SK-N-SH (cell line): Measurements from ENCODE around the gene CYP1B1. TPM values are rescaled to one million over a fixed set of nuclear protein-coding genes. Genes with fewer than 3 reads are reported as not detected.
A peak's percentile ranks its signal among the peaks of the same experiment; 100 is the strongest.

Experiments
- CTCF ChIA-PET: fragments of 300-600, 350-600 bp; formaldehyde crosslinking; extraction: SDS; loops from one replicate; lab custom pipeline; 2021; lab: Yijun Ruan, JAX
- POLR2A ChIA-PET: fragments of 350-600 bp; sonication (Branson Sonifier 250); formaldehyde crosslinking; extraction: SDS; loops from one replicate; lab custom pipeline; 2020; ENCODE audit warnings: antibody characterized with exemption, inconsistent platforms; lab: Yijun Ruan, JAX
- DNase-seq: peaks from one replicate; pipeline ENCODE4 v3.0.0; 2012
- H2AFZ ChIP-seq: fragments of 200-600 bp; sonication (generic); 2 replicates; pipeline ENCODE4 v1.8.1; 2016; ENCODE audit warnings: antibody characterized with exemption, mild to moderate bottlenecking, low read depth
- H3F3A ChIP-seq: fragments of 200-600 bp; sonication (generic); replicated peaks from 2 replicates; pipeline ENCODE3; 2016; ENCODE audit warnings: antibody characterized with exemption, mild to moderate bottlenecking; ENCODE audit not compliant: insufficient read depth
- H3K27ac ChIP-seq, 2 experiments: fragments of 200-500 bp in 1 of 2; fragments of 200-600 bp in 1 of 2; sonication (Bioruptor generic) in 1 of 2; sonication (generic), shearing (Covaris generic) in 1 of 2; 2 replicates each; pipeline versions ENCODE4 v1.5.1 to v1.6.1; 2014 to 2016; ENCODE audit warnings: low read depth in 2 of 2, inconsistent platforms in 1 of 2, low read length in 1 of 2, mild to moderate bottlenecking in 1 of 2, mixed read lengths in 1 of 2
- H3K27me3 ChIP-seq: fragments of 200-600 bp; sonication (generic), shearing (Covaris generic); 2 replicates; pipeline ENCODE4 v1.6.1; 2016; ENCODE audit warnings: mixed run types; ENCODE audit not compliant: insufficient read depth
- H3K36me3 ChIP-seq, 2 experiments: fragments of 200-500 bp in 1 of 2; fragments of 200-600 bp in 1 of 2; sonication (Bioruptor generic) in 1 of 2; sonication (generic) in 1 of 2; replicated peaks in 1 of 2; 2 replicates each; pipeline versions ENCODE3 to v1.5.1; 2014 to 2016; ENCODE audit warnings: low read length in 1 of 2, mild to moderate bottlenecking in 1 of 2; ENCODE audit not compliant: insufficient read depth in 2 of 2, control insufficient read depth in 1 of 2
- H3K4me1 ChIP-seq, 2 experiments: fragments of 200-500 bp in 1 of 2; fragments of 200-600 bp in 1 of 2; sonication (Bioruptor generic) in 1 of 2; sonication (generic), shearing (Covaris generic) in 1 of 2; 2 replicates each; pipeline versions ENCODE4 v1.5.1 to v1.6.1; 2014 to 2016; ENCODE audit warnings: low read depth in 1 of 2, low read length in 1 of 2, mixed run types in 1 of 2; ENCODE audit not compliant: insufficient read depth in 2 of 2, control insufficient read depth in 1 of 2
- H3K4me2 ChIP-seq: fragments of 200-600 bp; sonication (generic), shearing (Covaris generic); 2 replicates; pipeline ENCODE4 v1.6.1; 2017; ENCODE audit warnings: mixed run types
- H3K4me3 ChIP-seq, 2 experiments: fragments of 200-500 bp in 1 of 2; fragments of 200-600 bp in 1 of 2; sonication (Bioruptor generic) in 1 of 2; sonication (generic), shearing (Covaris generic) in 1 of 2; 2 replicates each; pipeline versions ENCODE4 v1.5.1 to v1.8.1; 2014 to 2016; ENCODE audit warnings: low read depth in 2 of 2, inconsistent platforms in 1 of 2, low read length in 1 of 2, mild to moderate bottlenecking in 1 of 2, mixed read lengths in 1 of 2, moderate library complexity in 1 of 2
- H3K79me2 ChIP-seq: fragments of 200-600 bp; sonication (generic); 2 replicates; pipeline ENCODE4 v1.8.1; 2017; ENCODE audit warnings: mild to moderate bottlenecking; ENCODE audit not compliant: insufficient read depth
- H3K9ac ChIP-seq: fragments of 200-600 bp; sonication (generic); 2 replicates; pipeline ENCODE4 v1.6.1; 2017; ENCODE audit warnings: mixed run types
- H3K9me2 ChIP-seq: fragments of 200-600 bp; sonication (generic); 2 replicates; pipeline ENCODE4 v1.6.1; 2017; ENCODE audit warnings: mixed run types
- H3K9me3 ChIP-seq: fragments of 200-600 bp; sonication (generic); 2 replicates; pipeline ENCODE4 v1.6.1; 2017; ENCODE audit warnings: mixed run types, mild to moderate bottlenecking, moderate library complexity
- H4K20me1 ChIP-seq: fragments of 200-600 bp; sonication (generic); 2 replicates; pipeline ENCODE4 v1.6.1; 2017; ENCODE audit warnings: mild to moderate bottlenecking, mixed run types; ENCODE audit not compliant: insufficient read depth
- CHD2 ChIP-seq: fragments of 150-350 bp; IDR thresholded peaks from 2 replicates; pipeline ENCODE4 v1.6.1; 2018; ENCODE audit warnings: low read length; ENCODE audit not compliant: partially characterized antibody
- EP300 ChIP-seq, 2 experiments: IDR thresholded peaks; 2 replicates each; pipeline versions ENCODE4 v1.4.0 to v1.6.1; 2012; ENCODE audit warnings: borderline replicate concordance in 1 of 2, low read depth in 1 of 2, low read length in 1 of 2
- FOSL2 ChIP-seq: IDR thresholded peaks from 2 replicates; pipeline ENCODE4 v1.4.0; 2012; ENCODE audit warnings: low read depth, mild to moderate bottlenecking, moderate library complexity, borderline replicate concordance
- FOXM1 ChIP-seq: IDR thresholded peaks from 2 replicates; pipeline ENCODE4 v1.4.0; 2012; ENCODE audit warnings: low read depth, mild to moderate bottlenecking
- IRF3 ChIP-seq: fragments of 150-350 bp; IDR thresholded peaks from 2 replicates; pipeline ENCODE4 v1.6.1; 2016; ENCODE audit warnings: mild to moderate bottlenecking, low read depth, low read length
- JUND ChIP-seq: IDR thresholded peaks from 2 replicates; pipeline ENCODE4 v1.4.0; 2012
- MAX ChIP-seq: IDR thresholded peaks from 2 replicates; pipeline ENCODE4 v1.4.0; 2012; ENCODE audit warnings: low read depth
- MXI1 ChIP-seq: IDR thresholded peaks from 2 replicates; pipeline ENCODE4 v1.6.1; 2012; ENCODE audit warnings: mild to moderate bottlenecking, low read depth, low read length, improper control_type of control experiment
- NFIC ChIP-seq: IDR thresholded peaks from 2 replicates; pipeline ENCODE4 v1.4.0; 2012; ENCODE audit warnings: borderline replicate concordance
- NRF1 ChIP-seq: IDR thresholded peaks from 2 replicates; pipeline ENCODE4 v1.6.1; 2012; ENCODE audit warnings: low read depth, mild to moderate bottlenecking, low read length
- RAD21 ChIP-seq: IDR thresholded peaks from 2 replicates; pipeline ENCODE4 v1.6.1; 2012; ENCODE audit warnings: mild to moderate bottlenecking, low read length
- TCF12 ChIP-seq: IDR thresholded peaks from 2 replicates; pipeline ENCODE4 v1.4.0; 2012
- TEAD4 ChIP-seq: IDR thresholded peaks from 2 replicates; pipeline ENCODE4 v1.4.0; 2012; ENCODE audit warnings: mild to moderate bottlenecking, borderline replicate concordance; ENCODE audit not compliant: insufficient read depth
- USF1 ChIP-seq: IDR thresholded peaks from 2 replicates; pipeline ENCODE4 v1.4.0; 2012; ENCODE audit warnings: low read depth, borderline replicate concordance
- WGBS: methylation state at CpG from one replicate; pipeline ENCODE4 v1.1.6; 2017; ENCODE audit warnings: low lambda C conversion rate; 5-methylcytosine and 5-hydroxymethylcytosine counted together
- polyA plus RNA-seq, 3 experiments: library from polyadenylated mRNA; depleted of rRNA; stranded (reverse); fragments of >200 nt; gene quantifications; 2 replicates each; pipeline ENCODE4 v1.2.3, GENCODE V29; 2012

The CYP1B1 gene
- polyA plus RNA-seq, 1 of the 3 experiments (the other 2 are of a cell fraction) = 0.20 TPM

GRCh38 chr2:38057651-38058410 lies 18.1 kb downstream of the CYP1B1 start:
- H3K9me3 ChIP-seq = no peaks in the 10 kb centered on the region
- WGBS = 72% methylated on average over 3 of the region's 3 CpGs
- H3K4me3 ChIP-seq = no peak overlapping the region
- H3F3A ChIP-seq = no peaks in the 10 kb centered on the region
- ChIA-PET POLR2A (no interaction called here), CTCF (interaction anchor here (1.2 to 6.8 kb wide), 3 partner anchors 10 to 37 kb away, joined by 4 to 44 read pairs (median 5); partner anchors contain the start of gene CYP1B1)
- no peaks in the 10 kb centered on the region for H3K79me2 ChIP-seq
- H4K20me1 ChIP-seq = no peaks in the 10 kb centered on the region
- H3K27me3 ChIP-seq = no peaks in the 10 kb centered on the region; the same call in 1 of the 2 replicates
- no peak overlapping the region for H3K4me2 ChIP-seq
- no peaks in the 10 kb centered on the region for H3K9me2 ChIP-seq
- H2AFZ ChIP-seq = no peak overlapping the region
- H3K4me1 ChIP-seq = no peaks in the 10 kb centered on the region
- H3K9ac ChIP-seq = no peak overlapping the region
- TF ChIP-seq FOSL2 (peak; percentile 40; the same call in 1 of the 2 replicates), CHD2 (no peak)
- TF ChIP-seq, all 33 proteins: peak for 1
- Histone ChIP-seq H3K36me3 (no peaks in the 10 kb centered on the region), H3K27ac (no peak overlapping the region)
- DNase-seq = no peak

- TF ChIP-seq EP300 (IDR thresholded peaks at IDR 0.05; ENCODE audit: borderline replicate concordance in 1 of 2, low read depth in 1 of 2, low read length in 1 of 2) (no peak), FOXM1 (no peak), JUND (no peak), MAX (no peak), USF1 (no peak), NFIC (no peak), IRF3 (no peak), NRF1 (no peak), MXI1 (no peak), TCF12 (no peak), TEAD4 (no peak), RAD21 (no peak)
- Histone ChIP-seq H2AFZ (no peak overlapping the region), H3K36me3 (no peaks in the 10 kb centered on the region), H3K27me3 (no peaks in the 10 kb centered on the region), H3K4me3 (no peak overlapping the region), H3K4me1 (no peaks in the 10 kb centered on the region), H3K9me3 (no peaks in the 10 kb centered on the region), H3K79me2 (no peaks in the 10 kb centered on the region), H3K4me2 (no peak overlapping the region), H4K20me1 (no peaks in the 10 kb centered on the region), H3F3A (no peaks in the 10 kb centered on the region), H3K9ac (no peak overlapping the region), H3K9me2 (no peaks in the 10 kb centered on the region), H3K27ac (no peak overlapping the region)
- no peak for DNase-seq
- POLR2A ChIA-PET = no interaction called here
- CTCF ChIA-PET = interaction anchor here (6.8 kb wide), 1 partner anchor 20 kb away, joined by 44 read pairs; the partner anchor contains the start of gene CYP1B1
- 63% methylated on average over 3 of the region's 3 CpGs for WGBS
Observed at GRCh38 chr2:38056216-38056615, 19.7 kb downstream of the CYP1B1 start.
